Right forelimb (tissue), 1 donor: ENCODE results near the gene TASOR2.

Source experiments
- DNase-seq: peaks from one replicate; pipeline ENCODE4 v3.0.0-alpha.2; 2018

Gene TASOR2

DNA sequence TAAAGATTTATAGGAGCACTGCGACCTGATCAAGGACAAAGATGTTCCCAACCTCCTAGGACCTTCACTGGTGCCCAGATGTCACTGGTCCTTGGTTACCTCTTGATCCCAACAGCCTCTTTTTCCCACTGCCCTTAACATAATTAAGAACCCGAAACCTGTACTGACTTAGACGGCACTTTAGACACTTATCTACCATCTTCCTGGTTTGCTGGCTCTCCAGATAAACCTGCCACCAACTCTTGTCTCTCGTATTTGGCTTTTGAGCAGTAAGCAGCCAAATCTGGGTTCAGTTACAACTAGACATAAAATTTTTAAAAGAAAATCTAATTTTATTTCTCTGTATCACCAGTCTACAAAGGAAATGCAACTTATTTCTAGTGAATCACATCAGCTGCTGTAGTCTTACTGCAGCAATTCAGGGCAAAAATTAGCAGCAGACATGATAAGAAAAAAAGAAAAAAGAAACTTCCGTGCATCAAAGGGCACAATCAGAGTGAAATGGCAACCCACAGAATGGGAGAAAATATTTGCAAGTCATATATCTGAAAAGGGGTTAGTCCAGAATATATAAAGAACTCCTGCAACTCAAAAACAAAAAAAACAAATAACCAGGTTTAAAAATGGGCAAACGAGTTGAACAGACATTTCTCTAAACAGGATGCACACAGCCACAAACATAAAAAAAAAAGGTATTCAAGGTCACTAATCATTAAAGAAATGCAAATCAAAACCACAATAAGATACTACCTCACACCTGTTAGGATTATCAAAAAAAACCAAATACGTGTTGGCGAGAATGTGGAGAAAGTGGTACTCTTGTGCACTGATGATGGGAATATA is 27.7 kb upstream of the TASOR2 start:
- peak; percentile 10 for DNase-seq

DNA sequence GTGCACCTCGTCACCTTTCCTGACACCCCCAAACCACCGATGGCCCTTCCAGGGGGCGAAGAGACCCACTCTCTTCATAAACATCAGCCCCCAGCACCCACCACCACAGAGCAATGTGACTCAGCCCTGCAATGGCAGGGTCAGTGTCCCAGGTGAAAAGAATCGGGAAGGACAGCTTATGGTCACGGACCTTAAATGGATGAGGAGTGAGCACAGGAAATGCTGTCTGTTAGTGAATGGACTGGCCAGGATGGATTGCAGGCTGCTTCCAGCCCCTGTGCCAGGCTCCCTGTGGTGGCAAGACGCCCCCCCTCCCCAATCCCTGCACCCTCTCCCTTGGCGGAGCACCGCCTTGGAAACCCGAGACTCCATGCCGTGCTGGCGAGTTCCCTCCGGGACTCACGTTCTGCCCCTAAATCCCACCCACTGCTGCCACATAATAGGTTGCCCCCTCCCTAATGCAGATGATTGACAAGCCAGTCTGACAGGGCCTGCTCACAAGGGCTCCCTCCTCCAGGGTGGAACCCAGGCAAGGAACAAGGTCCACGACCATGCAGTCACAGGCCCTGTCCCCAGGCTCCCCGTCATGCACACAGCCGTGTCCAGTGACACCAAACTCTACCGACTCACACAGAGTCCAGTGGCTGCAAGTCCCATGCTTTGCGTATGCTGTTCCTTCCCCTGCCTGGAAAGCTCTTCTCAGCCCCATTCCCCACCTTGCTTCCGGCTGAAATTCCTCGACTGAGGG is 25.6 kb upstream of the TASOR2 start:
- DNase-seq, result no peak

DNA sequence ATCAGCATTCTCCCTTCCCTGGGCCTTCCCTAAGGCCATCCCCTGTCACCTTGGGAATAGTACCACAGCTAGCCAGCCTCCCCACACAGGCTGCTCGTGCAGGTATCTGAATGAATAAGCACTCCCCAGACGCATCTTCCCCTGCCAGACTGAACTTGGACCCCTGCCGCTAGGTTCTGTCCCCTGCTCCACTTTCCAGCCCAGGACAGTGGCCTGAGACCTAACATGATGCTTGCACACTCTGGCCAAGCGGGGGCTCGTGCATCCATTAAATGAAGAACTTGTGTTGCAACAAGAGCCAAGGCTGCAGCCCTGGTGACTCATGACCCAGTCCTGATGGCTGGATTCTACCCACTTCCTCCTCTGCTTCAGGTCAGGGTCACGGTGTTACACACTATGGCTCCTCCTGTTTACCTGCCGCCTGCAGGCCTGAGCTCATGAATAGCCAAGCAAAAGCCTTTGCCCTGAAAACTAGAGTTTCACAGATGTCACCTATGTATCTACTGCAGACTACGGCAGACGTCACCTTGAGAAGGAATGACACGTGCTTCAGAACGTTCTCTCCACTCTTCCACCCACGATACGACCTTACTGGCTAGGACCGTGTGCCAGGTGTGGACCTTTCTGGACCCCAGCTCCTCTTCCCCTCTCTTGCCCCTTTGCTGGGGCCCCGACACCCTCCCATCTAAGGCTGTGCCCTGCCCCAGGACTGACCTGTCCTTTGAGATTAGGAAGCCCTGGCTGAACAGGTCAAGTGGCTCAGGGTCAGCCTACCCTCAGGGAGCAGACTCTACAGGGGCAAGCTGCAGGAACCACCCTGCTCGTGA is 24.7 kb upstream of the TASOR2 start:
- DNase-seq, result no peak

DNA sequence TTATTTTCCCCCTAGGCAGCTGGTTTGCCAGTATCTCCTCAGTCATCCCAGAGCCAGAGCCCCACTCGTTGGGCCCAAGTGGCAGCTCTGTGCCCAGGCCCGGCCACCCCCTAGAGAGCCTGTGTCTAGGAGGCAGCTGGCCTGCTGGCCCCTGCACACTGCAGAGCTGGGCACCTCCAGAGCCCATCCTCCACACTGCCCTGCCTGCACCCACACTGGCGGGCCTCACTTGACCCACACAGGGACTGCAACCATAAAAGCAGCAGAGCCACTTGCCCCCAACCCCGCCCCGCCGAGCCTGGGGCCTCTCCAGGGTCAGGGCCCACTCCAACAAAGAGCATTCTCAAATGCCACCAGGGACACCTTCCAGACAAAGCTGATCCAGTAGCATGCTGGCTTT is 23.6 kb upstream of the TASOR2 start:
- DNase-seq, result no peak

DNA sequence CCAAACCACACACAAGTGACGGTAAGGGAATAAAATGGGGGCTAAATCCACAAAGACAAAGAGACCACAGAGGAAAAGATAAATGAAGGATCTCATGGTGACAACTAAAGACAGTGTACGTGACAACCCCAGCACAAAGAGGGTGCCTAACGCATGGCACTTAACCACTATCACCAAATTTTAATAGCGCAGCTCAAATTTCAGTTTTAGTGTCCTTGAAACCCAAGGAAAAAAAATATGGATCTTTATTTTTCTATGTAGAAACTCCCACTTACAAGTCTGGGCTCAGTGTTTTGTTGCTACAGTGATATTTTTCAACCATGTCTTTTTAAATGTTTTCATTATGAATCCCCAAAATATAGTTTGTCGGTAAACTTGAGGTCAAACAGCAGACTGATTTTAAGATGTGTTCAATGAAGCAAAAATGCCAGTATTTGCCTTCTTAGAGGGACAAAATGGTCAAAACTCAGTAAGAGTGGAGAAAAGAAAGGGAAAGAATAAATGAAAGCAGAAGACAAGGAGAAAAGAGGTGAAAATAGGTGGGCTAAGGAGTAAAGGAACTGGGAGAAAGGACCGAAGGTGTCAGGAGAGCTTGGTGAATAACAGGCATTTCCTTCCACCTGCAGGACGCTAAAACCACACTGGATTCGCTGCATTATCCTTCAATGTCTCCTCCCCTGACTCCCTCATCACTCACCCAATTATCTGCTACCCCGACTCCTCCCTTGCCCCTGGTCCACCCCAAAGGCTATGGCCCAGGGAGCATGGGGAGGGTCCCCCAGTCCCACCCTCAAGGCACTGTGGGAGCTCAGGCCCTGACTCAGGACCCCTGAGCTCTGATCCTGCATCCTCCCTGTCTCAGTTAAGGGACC is 21.7 kb upstream of the TASOR2 start:
- no peak for DNase-seq

GRCh38 chr10:5663692-5664427 is 20.8 kb upstream of the TASOR2 start:
- DNase-seq, result no peak

GRCh38 chr10:5665373-5666007 is 19.1 kb upstream of the TASOR2 start:
- no peak for DNase-seq

GRCh38 chr10:5666008-5666840 is 18.4 kb upstream of the TASOR2 start, which contains the start of gene ASB13:
ASB13 (minus strand) TSS chr10:5666595; CDS start chr10:5666551, 44 bp downstream.
- DNase-seq, result peak; percentile 80

GRCh38 chr10:5666841-5667630 is 17.6 kb upstream of the TASOR2 start:
- DNase-seq, result no peak

GRCh38 chr10:5668429-5668828 is 16.2 kb upstream of the TASOR2 start:
- no peak for DNase-seq

GRCh38 chr10:5669604-5670003 is 15.0 kb upstream of the TASOR2 start:
- DNase-seq, result no peak

DNA sequence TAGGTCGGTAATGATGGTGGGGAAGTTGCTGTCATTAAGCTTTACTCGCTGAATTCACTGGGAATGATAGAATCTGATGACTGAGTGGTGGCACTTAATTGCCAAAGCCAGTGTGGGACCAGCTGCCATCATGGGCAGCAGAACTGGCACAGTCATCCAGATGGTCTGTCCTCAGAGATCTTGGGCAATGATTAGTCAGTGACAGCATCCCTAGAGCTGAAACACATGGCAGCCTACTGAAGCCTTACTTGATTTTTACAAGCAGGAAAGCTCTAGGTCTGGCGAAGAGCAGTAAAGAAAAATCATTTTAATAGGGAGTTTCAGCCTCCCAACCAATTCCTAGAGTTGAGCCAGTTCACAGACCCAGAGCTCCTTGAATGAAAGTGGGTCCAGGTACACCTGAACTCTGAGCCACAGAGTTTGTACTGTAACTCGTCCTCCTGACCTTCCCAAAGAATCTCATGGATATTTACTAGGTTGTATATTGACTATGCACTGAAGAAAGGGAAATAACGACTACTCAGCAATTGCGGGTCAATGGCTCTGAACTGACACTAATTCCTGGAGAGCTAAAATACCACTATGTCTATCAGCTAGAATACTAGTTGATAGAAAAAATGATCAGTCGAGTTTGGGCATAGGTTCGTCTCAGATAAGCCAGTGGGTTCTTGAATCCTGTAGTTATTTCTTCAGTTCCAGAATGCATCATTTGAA is 13.8 kb upstream of the TASOR2 start:
- no peak for DNase-seq

GRCh38 chr10:5678397-5679036 is 6.1 kb upstream of the TASOR2 start:
- DNase-seq, result no peak

DNA sequence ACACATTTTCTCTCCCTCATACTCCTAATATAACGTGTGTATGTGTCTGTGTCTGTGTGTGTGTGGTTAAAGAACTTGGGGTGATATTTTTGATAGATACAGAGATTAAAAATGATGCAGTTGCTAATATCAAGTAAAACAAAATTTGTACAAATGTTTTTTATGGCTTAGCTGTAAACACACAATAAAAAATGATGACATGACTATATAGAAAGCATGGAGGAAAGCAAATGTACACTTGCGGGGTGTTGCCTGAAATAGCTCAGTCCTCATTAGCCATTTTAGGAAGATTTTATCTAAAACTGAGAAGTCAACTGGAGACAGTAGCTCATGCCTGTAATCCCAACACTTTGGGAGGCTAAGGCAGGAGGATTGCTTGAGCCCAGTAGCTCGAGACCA is 5.6 kb upstream of the TASOR2 start:
- no peak for DNase-seq

GRCh38 chr10:5679606-5680005 is 5.0 kb upstream of the TASOR2 start:
- no peak for DNase-seq

- no peak for DNase-seq
These were observed 2.7 kb upstream of the TASOR2 start for GRCh38 chr10:5681930-5682329.

GRCh38 chr10:5683065-5683464 is 1.6 kb upstream of the TASOR2 start:
- DNase-seq, result no peak
